ENCODE results near the gene SRGAP2B.
"Not testable (repeated sequence)": the region's sequence is repeated elsewhere in the genome, so short reads cannot be mapped to it uniquely, and the experiment has no call there.

- TF ChIP-seq CTCF (conservative IDR thresholded peaks at IDR 0.05); EZH2 (IDR thresholded peaks at IDR 0.05; ENCODE audit: low read depth): not testable (repeated sequence)
Measured at GRCh38 chr1:144995833-144996410, 99.2 kb downstream of the SRGAP2B start.

All from PC-9 (cell line).